ENCODE data around the gene PTPRA.
A peak's percentile ranks its signal among the peaks of the same experiment; 100 is the strongest.

PTPRA gene

GRCh38 chr20:2937902-2938301 lies 64.6 kb downstream of the PTPRA start:
- H3K4me2 ChIP-seq = no peak overlapping the region
- H4K20me1 ChIP-seq = peaks cover 0 to 30% (median 14%) of the 10 kb centered on the region in 11 experiments; a peak in 14 of 22 replicates
- peaks cover 0 to 5% (median 0%) of the 10 kb centered on the region in 11 experiments; a peak in 1 of 22 replicates for H3K9me3 ChIP-seq (replicated peaks in 1 of 11)
- no peak overlapping the region for H3K27ac ChIP-seq
- no peak overlapping the region for H3K4me3 ChIP-seq
- no peaks in the 10 kb centered on the region for H3K27me3 ChIP-seq
- no peak for TF ChIP-seq Cebpa-rat (IDR thresholded peaks at IDR 0.05)
- peaks cover 0 to 9% (median 0%) of the 10 kb centered on the region in 10 experiments; a peak in 3 of 20 replicates for H3K4me1 ChIP-seq
- no peak overlapping the region for H3K9ac ChIP-seq
- H3K36me3 ChIP-seq = peaks cover 17 to 57% (median 34%) of the 10 kb centered on the region in 11 experiments

- peaks cover 0 to 38% (median 14%) of the 10 kb centered on the region in 11 experiments; a peak in 14 of 22 replicates for H4K20me1 ChIP-seq
- no peak overlapping the region for H3K4me2 ChIP-seq
- no peak overlapping the region for H3K27ac ChIP-seq
- no peaks in the 10 kb centered on the region for H3K9me3 ChIP-seq (replicated peaks in 1 of 11)
- H3K9ac ChIP-seq = no peak overlapping the region
- H3K27me3 ChIP-seq = no peaks in the 10 kb centered on the region
- no peak for TF ChIP-seq Cebpa-rat (IDR thresholded peaks at IDR 0.05)
- H3K4me3 ChIP-seq = no peak overlapping the region
- peaks cover 0 to 16% (median 0%) of the 10 kb centered on the region in 10 experiments; a peak in 3 of 20 replicates for H3K4me1 ChIP-seq
- H3K36me3 ChIP-seq = peaks cover 12 to 56% (median 37%) of the 10 kb centered on the region in 11 experiments
Observed at GRCh38 chr20:2942439-2942838, 69.2 kb downstream of the PTPRA start.

- no peak overlapping the region for H3K27ac ChIP-seq
- peaks cover 0 to 15% (median 0%) of the 10 kb centered on the region in 11 experiments; a peak in 3 of 22 replicates for H3K9me3 ChIP-seq (replicated peaks in 1 of 11)
- no peak overlapping the region for H3K4me2 ChIP-seq
- H4K20me1 ChIP-seq = peaks cover 0 to 14% (median 0%) of the 10 kb centered on the region in 11 experiments; a peak in 10 of 22 replicates
- no peak overlapping the region for H3K9ac ChIP-seq
- H3K27me3 ChIP-seq = no peaks in the 10 kb centered on the region
- no peak overlapping the region for H3K4me3 ChIP-seq
- H3K36me3 ChIP-seq = peaks cover 23 to 67% (median 58%) of the 10 kb centered on the region in 11 experiments
- TF ChIP-seq Cebpa-rat (IDR thresholded peaks at IDR 0.05) = no peak
- peaks cover 0 to 13% (median 0%) of the 10 kb centered on the region in 10 experiments; a peak in 2 of 20 replicates for H3K4me1 ChIP-seq
Observed at GRCh38 chr20:2946988-2947961, 74.0 kb downstream of the PTPRA start.

- Histone ChIP-seq H3K9ac (no peak overlapping the region), H4K20me1 (peaks cover 0 to 19% (median 0%) of the 10 kb centered on the region in 11 experiments; a peak in 9 of 22 replicates), H3K9me3 (replicated peaks in 1 of 11) (peaks cover 0 to 15% (median 5%) of the 10 kb centered on the region in 11 experiments; a peak in 6 of 22 replicates), H3K4me2 (no peak overlapping the region), H3K27ac (no peak overlapping the region), H3K36me3 (peaks cover 23 to 72% (median 54%) of the 10 kb centered on the region in 11 experiments), H3K4me1 (peaks cover 0 to 30% (median 0%) of the 10 kb centered on the region in 10 experiments; a peak in 6 of 20 replicates), H3K4me3 (no peak overlapping the region), H3K27me3 (no peaks in the 10 kb centered on the region)
- TF ChIP-seq Cebpa-rat (IDR thresholded peaks at IDR 0.05) = no peak
Observed at GRCh38 chr20:2948968-2949367, 75.7 kb downstream of the PTPRA start.

GRCh38 chr20:2952766-2953165 lies 79.5 kb downstream of the PTPRA start:
- H3K27me3 ChIP-seq = no peaks in the 10 kb centered on the region
- no peak overlapping the region for H3K9ac ChIP-seq
- H4K20me1 ChIP-seq = peaks cover 0 to 5% (median 0%) of the 10 kb centered on the region in 11 experiments; a peak in 3 of 22 replicates
- peak overlapping the region in 2 of 11 experiments; percentile 45 to 57; a peak in 5 of 22 replicates for H3K27ac ChIP-seq
- peaks cover 0 to 40% (median 0%) of the 10 kb centered on the region in 10 experiments; a peak in 6 of 20 replicates for H3K4me1 ChIP-seq
- H3K9me3 ChIP-seq (replicated peaks in 1 of 11) = peaks cover 0 to 15% (median 7%) of the 10 kb centered on the region in 11 experiments; a peak in 8 of 22 replicates
- no peak overlapping the region for H3K4me3 ChIP-seq
- H3K36me3 ChIP-seq = peaks cover 23 to 81% (median 65%) of the 10 kb centered on the region in 11 experiments
- no peak for TF ChIP-seq Cebpa-rat (IDR thresholded peaks at IDR 0.05)
- peak overlapping the region in 4 of 11 experiments; percentile 2 to 69 (median 50); a peak in 4 of 22 replicates for H3K4me2 ChIP-seq

GRCh38 chr20:2955257-2955970 lies 82.1 kb downstream of the PTPRA start:
- Histone ChIP-seq H3K36me3 (peaks cover 20 to 82% (median 69%) of the 10 kb centered on the region in 11 experiments), H3K9ac (no peak overlapping the region), H3K4me1 (peaks cover 0 to 49% (median 0%) of the 10 kb centered on the region in 10 experiments; a peak in 6 of 20 replicates), H3K4me2 (peak overlapping the region in 3 of 11 experiments; percentile 6 to 15 (median 10); a peak in 4 of 22 replicates), H3K27me3 (no peaks in the 10 kb centered on the region), H4K20me1 (peaks cover 0 to 5% (median 0%) of the 10 kb centered on the region in 11 experiments; a peak in 3 of 22 replicates), H3K4me3 (no peak overlapping the region), H3K27ac (0 out of 22 replicates have a peak overlapping the region, but pooled peaks of 1 of the 11 experiments have one; percentile 0), H3K9me3 (replicated peaks in 1 of 11) (peaks cover 5 to 19% (median 10%) of the 10 kb centered on the region in 11 experiments; a peak in 18 of 22 replicates)
- no peak for TF ChIP-seq Cebpa-rat (IDR thresholded peaks at IDR 0.05)

GRCh38 chr20:2956480-2956879 lies 83.2 kb downstream of the PTPRA start:
- Histone ChIP-seq H3K36me3 (peaks cover 17 to 81% (median 69%) of the 10 kb centered on the region in 11 experiments), H4K20me1 (peaks cover 0 to 5% (median 0%) of the 10 kb centered on the region in 11 experiments; a peak in 3 of 22 replicates), H3K27me3 (no peaks in the 10 kb centered on the region), H3K9ac (no peak overlapping the region), H3K4me2 (no peak overlapping the region), H3K9me3 (replicated peaks in 1 of 11) (peaks cover 5 to 21% (median 12%) of the 10 kb centered on the region in 11 experiments; a peak in 18 of 22 replicates), H3K27ac (no peak overlapping the region), H3K4me1 (peaks cover 0 to 49% (median 2%) of the 10 kb centered on the region in 10 experiments; a peak in 6 of 20 replicates), H3K4me3 (no peak overlapping the region)
- TF ChIP-seq Cebpa-rat (IDR thresholded peaks at IDR 0.05) = no peak

- no peak overlapping the region for H3K27ac ChIP-seq
- H3K4me1 ChIP-seq = 0 out of 20 replicates have a peak, but pooled peaks cover 0 to 6% (median 0%) of the 10 kb centered on the region in 10 experiments
- peaks cover 72 to 91% (median 78%) of the 10 kb centered on the region in 11 experiments for H3K36me3 ChIP-seq
- no peak for TF ChIP-seq Cebpa-rat (IDR thresholded peaks at IDR 0.05)
- H3K9me3 ChIP-seq (replicated peaks in 1 of 11) = 0 out of 22 replicates have a peak, but pooled peaks cover 0 to 2% (median 0%) of the 10 kb centered on the region in 11 experiments
- H3K4me2 ChIP-seq = no peak overlapping the region
- H4K20me1 ChIP-seq = peaks cover 0 to 6% (median 0%) of the 10 kb centered on the region in 11 experiments; a peak in 3 of 22 replicates
- no peaks in the 10 kb centered on the region for H3K27me3 ChIP-seq
- H3K9ac ChIP-seq = no peak overlapping the region
- H3K4me3 ChIP-seq = no peak overlapping the region
Observed at GRCh38 chr20:2967841-2968240, 94.6 kb downstream of the PTPRA start.

Measured in BLaER1 treated with 17β-estradiol and CSF1 and Interleukin-3, amounts not matched to agents 10 nM and 100 nM (cell line).